ENCODE results near the gene SMAP2.

Gene SMAP2

DNA sequence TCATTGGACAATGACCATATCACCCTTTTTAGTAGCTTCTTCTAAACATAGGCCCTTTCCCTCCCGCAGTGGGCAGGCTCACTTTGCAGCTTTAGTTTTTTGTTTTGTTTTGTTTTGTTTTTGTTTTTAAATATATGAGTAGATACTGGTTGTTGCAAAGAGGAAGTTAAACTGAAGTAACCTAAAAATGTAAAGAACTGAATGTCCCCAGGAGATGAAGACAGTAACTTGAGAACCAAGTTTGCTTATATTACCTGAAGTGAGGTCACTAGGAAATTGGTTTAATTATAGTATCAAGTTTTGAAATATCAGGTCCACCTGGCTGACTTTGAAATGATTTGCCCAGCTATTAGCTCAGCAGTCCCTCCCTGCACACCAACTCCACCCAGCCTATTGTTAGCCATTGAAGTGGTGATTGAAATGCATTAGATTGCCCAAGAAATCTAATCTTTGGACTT lies 18.2 kb downstream of the SMAP2 start:
- no peak for DNase-seq

DNA sequence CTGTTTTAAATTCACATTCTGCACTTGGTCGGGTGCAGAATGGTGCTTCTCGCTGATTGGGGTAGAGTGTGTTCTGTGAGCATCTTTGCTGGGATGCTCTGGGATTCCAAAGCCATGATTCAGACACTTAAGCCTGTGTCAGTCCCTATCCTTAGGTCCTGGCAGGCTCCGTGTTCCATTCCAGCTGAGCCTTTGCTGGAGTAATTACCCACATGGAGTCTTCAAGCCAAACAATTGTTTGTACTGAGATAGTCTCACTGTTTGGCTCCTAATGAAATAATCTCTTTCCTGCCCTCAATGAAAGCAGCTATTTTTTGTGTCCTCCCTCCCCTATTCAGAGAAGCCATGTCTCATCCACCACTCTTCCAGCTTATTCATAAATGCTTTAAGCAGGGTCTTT lies 18.7 kb downstream of the SMAP2 start:
- no peak for DNase-seq

DNA sequence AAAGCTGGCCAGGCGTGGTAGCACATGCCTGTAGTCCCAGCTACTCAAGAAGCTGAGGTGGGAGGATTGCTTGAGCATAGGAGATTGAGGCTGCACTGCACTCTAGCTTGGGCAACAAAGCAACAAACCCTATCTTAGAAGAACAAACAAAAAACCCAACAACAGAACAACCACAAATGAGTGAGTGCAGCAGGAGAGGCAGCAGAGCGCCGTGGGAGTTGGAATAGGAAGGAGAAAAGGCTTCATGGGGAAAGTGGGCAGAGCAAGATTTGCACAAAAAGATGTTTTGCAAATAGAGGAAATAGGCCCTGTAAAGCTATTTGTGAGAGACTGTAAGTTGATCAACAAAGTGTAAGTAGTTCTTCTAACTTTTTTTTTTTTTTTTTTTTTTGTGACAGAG lies 19.6 kb downstream of the SMAP2 start:
- DNase-seq = no peak

DNA sequence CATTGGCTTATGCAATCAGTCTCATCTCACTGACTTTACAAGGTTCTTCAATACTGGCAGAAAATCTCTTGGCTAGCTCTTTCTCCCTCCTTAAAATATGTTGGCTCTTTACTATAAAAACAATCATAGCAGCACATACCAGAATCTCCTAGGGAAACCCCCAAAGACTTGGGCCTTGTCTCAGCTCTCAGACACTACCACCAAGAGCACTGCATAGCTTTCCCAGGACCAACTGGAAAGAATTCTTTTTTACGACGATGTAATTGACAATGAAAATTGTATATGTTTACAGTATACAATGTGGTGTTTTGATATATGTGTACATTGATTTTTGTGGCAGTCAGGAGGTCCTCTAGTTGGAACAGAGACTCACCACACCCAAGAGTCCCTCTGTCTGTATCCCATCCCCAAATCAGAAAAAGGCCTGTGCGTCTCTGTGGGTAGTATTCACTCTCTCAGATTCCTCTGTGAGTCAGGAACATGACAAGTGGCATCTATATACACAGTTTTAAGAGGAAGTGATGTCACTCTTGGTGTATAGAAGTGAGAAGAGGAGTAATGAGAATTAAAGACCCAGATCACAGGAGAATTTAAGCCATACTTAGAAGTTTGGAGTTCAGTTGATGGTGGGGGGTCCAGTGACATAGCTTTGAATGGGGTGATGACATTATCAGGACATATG lies 21.1 kb downstream of the SMAP2 start:
- DNase-seq = no peak

DNA sequence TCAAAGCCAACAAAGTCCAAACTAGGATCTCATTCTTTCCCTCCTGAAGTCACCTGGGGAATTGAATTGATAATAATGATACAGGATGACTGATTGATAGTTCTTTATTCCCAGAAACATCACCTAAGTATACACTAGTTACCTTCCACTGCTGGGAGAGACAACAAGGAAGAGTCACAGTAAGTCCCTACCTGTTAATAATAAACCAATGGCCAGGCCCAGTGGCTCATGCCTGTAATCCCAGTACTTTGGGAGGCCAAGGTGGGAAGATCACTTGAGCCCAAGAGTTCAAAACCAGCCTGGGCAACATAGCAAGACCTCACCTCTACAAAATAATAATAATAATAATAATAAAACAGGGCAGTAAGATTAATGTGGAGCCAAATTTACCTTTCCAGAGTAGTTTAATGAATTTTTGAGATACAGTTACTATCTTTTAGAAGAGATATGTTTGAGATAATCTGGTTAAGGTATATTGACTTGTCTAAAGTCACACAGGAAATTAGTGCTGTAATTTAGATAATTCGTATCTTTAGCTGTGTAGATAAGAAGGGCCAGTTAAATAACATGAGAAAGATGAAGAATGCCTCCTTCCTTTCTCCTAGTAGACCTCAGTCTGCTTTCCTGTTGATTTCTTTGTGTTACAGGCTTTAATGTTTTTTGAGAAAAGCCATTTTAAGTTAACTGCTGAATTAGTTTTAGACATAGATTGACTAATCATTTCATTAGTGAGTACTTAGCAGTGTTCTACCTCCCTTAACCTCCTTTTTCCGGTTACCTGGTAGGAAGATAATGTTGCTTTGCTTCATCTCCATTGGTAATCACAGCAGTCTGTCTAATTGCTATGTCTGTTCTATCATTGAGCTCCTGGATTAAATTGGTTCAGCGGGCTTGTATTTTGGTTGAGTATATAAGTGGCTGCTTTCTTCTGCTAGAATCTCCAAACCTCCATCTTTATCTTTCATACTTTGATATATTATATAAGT lies 22.0 kb downstream of the SMAP2 start:
- DNase-seq = no peak

DNA sequence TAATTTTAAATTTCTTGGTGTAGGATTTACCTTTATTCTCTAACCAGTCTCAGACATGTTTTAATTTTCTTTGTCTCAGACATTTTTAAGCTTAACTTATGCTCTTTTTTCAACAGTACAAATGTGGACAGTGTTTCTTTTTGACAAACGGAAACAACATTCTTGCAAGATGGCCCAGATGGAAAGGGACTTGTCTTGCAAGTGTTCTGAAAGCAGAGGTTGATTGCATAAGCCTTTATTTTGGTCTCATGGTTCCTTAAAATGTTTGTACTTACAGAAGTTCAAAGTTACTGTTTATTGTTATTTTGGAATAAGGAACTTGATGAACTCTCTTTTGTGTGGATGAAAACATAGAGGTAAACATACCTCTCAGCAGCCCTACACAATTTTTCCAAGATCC lies 22.9 kb downstream of the SMAP2 start:
- no peak for DNase-seq

DNA sequence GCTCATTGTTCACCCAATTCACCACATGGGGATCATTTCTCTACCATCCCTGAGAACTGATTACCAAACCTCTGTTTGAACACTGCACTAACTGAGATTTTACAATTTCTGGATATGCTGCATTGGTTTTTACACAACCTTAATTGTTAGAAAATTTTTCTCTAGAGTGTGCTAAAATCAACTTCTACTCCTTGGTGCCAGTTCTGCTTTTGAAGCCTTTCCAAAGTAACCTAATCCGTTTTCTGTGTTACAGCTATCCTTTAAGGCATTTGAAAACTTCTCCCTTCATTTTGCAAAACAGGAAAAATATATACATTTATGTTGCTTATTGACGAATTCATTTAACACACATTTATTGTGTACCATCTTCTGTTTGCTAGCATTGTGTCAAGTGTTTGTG lies 23.7 kb downstream of the SMAP2 start:
- DNase-seq = no peak

DNA sequence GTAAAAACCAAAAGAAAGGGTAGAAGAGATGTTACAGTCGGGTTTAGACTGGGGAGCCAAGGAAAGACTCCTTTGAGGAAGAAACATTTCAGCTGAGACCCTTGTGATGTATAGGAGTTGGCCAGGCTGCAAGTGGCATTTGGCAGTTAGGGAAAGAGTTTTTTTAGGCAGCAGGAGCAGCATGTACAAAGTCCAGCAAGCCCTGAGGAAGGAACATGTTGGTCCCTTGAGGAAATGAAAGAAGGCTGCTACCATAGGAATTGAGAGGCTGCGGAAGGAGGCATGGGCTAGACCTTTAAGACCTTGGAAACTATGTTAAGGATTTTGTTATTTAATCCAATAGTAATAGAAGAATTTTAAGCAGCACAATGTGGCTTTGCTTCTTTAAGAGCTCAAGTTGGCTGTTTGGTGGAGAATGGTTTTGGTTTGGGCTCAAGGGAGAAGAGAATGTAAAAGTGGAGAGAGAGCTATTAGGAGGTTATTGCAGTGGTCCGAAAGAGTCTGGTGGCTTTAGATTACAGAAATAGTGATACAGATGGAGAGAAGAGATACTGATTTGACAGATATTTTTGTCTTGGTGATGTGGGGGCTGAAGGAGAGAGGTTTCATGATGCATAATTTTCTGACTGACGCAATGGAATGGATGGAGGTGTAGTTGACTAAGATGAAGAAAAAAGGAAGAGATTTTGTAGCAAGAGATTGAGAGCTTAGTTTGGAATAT lies 26.6 kb downstream of the SMAP2 start:
- DNase-seq = no peak

DNA sequence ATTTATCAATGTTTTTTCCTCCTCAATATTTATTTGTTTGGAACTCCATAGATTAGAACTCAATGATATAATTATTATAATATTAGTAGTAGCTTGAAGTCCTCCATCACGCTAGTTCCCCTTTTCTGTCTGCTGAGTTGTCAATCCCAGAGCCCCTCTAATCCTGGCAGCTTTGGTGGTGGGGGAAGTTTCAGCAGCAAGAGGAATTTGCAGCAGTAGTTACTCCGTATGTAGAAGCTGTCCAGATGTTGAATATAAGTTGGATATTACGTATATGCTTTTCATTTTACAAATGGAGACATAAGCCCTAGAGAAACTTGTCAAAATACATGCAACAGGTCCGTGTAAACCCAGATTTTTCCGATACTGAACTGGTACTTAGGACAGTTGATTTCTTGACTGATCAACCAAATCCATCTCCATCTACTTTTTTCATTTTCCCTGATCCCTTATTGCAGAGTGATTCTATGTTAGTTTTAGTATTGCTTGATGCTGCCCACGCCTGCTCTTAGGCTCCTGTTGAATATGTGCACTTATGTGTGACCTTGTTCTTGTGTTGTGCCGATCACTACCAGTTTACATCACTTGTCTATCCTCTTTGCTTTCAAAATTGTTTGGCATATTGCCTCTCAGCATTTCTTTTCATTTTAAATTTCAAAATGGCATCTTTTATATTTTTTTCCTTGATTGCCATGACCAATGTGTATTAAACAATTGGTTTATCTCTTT lies 28.1 kb downstream of the SMAP2 start:
- DNase-seq = no peak

DNA sequence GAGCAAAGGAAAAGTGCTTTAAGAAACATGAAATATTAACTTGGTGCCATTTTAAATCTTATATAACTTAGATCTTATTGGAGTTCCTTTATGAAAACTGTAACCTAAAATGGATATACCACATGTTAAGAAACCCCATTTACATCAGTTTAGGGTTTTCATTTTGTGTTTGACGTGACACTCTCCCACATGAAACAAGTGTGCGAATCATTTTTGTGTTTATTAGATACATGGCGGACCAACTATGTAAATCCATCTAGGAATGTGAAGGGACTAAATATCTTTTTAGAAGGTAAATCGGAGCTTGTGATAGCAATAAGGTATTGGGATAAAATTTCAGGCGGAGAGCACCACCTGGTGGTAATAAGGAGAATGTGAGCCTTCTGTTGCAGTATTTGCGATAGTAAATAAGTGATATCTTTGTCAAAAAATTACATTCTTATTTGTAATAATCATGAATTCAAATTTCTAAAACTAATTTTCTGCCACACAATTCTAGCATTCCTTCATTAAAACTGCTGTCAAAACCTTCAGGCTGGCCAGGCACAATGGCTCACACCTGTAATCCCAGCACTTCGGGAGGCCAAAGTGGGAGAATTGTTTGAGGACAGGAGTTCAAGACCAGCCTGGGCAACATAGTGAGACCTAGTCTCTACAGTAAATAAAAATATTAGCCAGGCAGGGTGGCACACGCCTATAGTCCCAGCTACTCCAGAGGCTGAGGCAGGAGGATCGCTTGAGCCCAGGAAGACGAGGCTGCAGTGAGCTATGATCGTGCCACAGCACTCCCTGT lies 31.3 kb downstream of the SMAP2 start:
- DNase-seq = no peak

DNA sequence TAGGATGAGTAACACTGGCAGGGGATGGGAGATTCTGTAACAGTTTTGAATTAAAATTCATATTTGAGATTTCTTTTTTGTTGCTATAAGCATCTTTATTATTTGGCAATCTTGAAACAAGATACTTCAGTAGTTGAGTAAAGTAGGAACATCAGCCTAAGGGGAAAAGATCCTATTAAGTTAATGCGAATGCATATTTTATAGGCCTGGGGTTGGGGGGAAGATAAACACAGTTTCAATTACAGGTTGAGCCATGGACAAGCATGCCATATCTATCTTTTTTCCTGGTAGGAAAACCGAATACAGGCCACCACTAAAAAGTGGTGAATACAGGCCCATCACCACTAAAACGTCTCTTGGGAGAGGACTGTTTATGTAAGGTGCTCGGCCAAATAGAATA lies 32.3 kb downstream of the SMAP2 start:
- no peak for DNase-seq

DNA sequence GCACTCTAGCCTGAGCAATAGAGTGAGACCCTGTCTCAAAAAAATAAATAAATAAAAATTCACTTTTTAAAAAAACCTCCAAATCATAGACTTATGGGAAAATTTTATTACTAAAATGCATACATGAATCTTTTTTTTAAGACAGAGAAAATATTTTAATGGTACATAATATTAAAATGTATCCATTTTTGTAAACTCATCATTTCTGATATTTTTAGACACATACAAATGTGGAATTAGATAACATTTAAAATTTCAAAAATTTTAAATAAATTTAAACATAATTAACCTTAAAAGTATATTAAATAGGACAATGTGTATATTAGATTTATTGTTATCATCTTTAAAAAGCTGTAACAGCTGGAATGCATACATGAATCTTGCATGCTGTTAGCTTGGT lies 33.9 kb downstream of the SMAP2 start:
- DNase-seq = no peak

DNA sequence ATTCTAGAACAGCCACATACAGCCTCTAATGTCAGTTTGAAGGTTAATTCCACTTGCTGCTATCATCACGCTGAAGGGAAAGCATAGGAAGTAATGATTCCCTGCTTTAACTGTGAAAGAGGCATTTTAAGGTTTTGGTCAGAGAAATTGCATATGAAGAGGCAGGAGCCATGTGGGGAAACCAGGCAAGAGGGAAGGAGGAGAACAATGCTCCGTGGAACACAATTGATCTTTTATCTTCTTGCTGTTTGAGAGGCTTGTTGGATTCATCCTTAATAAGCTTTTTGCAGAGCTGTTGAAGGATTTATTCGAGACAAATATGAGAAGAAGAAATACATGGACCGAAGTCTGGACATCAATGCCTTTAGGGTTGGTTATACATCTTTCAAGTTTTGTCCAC lies 35.9 kb downstream of the SMAP2 start:
- DNase-seq = no peak

DNA sequence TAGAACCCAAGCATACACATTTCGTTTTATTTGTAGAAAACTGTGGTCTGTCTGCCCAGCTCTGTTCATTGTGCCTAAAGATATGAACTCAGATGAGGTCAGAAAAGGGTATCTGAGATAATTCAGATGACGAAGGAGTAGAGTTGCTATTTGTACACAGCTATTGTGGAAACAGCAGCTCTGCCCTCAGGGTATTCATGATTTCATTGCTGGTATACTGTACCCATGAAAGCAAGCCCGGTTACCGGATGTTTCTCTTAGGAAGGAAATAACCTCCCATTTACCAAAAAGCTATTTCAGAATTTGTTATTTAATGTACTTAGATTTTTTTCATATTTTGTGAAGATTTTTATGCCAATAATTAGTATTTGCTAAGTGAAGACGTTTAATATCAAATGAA lies 37.8 kb downstream of the SMAP2 start:
- no peak for DNase-seq

DNA sequence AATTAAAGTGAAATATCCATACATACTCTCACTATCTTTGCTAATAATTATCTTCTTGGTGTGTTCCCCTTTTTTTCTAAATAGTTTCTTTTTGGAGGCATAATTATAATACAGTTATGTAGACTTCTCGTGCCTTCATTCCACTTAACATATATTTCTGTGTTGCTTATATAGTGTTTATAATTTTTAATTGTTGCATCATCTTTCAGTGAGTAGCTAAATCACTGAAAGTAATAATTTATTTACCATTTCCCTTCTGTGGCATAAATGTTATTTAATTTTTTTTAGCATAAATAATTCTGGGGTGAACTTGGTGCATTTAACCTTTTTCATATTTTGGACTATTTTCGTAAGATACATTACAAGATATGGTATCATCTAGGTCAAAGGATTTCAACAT lies 38.3 kb downstream of the SMAP2 start:
- no peak for DNase-seq

DNA sequence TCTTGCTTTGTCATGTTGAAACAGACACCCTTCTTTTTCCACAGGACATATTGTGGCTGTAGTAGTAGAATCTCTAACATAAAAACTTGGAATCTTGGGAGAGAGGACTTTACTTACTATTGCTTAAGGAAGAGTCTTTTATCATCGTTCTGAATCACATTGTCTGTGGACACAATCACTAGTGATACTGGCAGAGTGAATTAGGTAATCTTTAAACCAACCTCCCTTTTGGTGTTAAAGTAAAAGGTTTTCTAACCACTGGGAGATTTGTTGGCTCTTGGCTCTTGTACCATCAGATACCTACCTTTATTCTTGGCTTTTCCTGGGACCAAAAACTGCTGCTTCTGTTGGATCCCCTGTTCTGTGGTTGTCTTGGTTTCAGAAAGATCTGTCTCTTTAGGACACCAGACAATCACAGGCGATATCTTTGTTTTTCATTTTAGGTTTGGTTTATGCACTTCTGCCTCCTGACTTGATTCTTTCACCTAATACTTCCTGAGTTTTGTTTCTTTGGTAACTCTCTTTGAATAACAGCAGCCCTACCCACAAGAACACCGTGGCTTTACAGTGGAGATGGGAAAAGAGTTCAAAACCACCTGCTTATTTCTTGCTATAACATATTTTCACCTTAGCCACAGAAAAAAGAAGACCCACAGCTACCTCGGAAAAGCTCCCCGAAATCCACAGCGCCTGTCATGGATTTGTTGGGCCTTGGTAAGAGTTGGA lies 40.2 kb downstream of the SMAP2 start:
- DNase-seq = no peak

DNA sequence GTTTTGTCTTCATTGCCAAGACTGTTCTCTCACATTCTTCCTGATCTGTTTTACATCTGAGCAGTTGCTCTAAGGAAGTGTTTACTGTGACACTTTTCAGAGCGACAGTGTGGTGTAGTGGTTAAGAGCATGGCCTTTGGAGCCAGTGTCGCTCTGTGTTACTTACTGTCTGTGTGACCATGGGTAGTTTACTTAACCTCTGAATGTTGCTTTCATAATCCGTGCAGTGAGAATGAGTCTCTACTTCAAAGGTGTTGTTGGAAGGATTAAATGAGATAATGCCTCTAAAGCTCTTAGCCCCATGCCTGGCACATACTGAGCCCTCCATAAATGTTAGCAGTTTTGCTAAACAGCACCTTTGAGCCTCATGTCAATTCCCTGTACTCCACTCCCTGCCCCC lies 40.8 kb downstream of the SMAP2 start:
- DNase-seq = no peak

DNA sequence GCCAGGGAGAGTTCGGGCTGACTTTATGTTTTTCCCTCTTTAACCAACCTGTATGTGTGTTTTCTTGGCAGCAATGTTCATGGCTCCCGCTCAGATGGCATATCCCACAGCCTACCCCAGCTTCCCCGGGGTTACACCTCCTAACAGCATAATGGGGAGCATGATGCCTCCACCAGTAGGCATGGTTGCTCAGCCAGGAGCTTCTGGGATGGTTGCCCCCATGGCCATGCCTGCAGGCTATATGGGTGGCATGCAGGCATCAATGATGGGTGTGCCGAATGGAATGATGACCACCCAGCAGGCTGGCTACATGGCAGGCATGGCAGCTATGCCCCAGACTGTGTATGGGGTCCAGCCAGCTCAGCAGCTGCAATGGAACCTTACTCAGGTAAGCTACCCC lies 43.2 kb downstream of the SMAP2 start:
- no peak for DNase-seq

DNA sequence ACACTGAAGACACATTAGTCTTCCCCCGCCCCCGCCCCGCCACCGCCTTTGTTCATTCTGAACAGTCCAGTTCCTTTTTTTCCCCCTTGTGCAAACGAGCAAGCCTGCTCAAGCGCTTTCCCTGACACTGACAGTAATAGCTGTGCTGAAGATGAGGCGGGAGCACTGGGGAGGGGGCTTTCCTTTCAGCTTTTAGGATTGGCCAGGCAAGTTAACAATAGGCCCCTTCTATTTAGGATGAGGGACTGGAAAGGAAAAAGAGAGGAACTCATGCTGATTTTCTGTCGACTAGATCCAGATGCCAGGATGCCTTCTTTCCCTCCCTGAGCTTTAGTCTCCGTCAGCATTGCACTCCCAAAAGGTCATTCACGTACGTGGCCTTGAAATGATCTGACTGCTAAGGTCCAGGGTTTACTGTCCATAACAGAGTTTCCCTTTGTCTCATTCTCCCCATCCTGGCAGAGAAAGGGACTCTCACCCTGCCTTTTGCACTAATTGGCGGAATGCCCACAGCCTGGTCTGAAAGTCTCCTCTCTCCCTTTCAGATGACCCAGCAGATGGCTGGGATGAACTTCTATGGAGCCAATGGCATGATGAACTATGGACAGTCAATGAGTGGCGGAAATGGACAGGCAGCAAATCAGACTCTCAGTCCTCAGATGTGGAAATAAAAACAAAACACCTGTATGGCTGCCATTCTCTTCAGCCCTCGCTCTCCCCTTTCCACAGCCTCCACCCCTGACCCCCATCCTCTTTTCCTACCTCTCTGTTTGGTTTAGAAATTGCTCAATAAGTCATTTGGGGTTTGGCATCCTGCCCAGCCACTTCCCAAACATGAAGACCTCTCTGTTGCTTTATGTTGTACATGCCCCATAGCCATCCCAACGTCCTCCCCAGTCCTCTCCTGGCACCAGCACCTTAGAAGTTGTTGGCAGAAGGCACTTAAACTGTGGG lies 48.2 kb downstream of the SMAP2 start:
- no peak for DNase-seq

DNA sequence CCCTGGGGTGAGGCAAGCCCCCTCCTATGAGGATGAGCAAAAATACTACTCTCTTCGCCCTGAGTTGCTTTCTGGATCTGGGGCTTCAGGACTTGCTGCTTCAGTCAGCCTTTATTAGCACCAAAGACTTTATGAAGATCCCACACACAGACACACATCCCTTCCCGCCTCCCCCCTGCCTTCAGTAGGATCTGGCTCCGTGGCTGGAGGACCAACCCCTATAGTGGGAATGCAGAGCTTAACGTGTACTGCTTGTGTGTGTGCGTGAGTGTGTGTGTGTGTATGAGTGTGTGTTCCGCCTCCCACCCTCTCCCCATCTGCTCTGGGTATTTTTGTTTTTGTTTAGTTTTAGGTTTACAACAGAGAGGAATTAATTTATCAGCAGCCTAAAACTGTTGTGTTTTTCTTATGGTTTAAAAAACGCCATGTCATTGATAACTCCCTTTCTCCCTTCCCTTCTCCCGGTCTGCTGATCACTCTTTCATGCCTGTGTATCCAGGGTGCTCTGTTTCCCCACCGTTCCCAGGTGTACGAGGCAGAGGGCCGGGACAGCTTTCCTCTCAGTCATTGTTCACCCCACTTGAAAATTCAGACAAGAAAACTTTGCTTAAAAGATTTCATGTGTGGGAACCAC lies 49.2 kb downstream of the SMAP2 start:
- no peak for DNase-seq

Data from femur (tissue), 1 donor.